Mucosa of rectum (tissue), 2 donors: ENCODE data around the gene TRIL.
A peak's percentile ranks its signal among the peaks of the same experiment; 100 is the strongest.

Experiments used
- H3K27ac ChIP-seq, 2 donors: one replicate each; pipeline ENCODE4 v1.7.0; 2013; ENCODE audit warnings: inconsistent platforms in 2 of 2, low read depth in 2 of 2, low read length in 2 of 2
- H3K27me3 ChIP-seq, 2 donors: one replicate each; pipeline ENCODE4 v1.7.0; 2013; ENCODE audit warnings: low read length in 2 of 2; ENCODE audit not compliant: control insufficient read depth in 2 of 2, insufficient read depth in 2 of 2
- H3K36me3 ChIP-seq, 2 donors: one replicate each; pipeline ENCODE4 v1.7.0; 2013; ENCODE audit warnings: low read length in 2 of 2; ENCODE audit not compliant: control insufficient read depth in 2 of 2, insufficient read depth in 2 of 2
- H3K4me1 ChIP-seq, 2 donors: one replicate each; pipeline ENCODE4 v1.7.0; 2013; ENCODE audit warnings: low read length in 2 of 2, mild to moderate bottlenecking in 1 of 2; ENCODE audit not compliant: control insufficient read depth in 2 of 2, insufficient read depth in 2 of 2
- H3K4me3 ChIP-seq, 2 donors: one replicate each; pipeline ENCODE4 v1.7.0; 2013; ENCODE audit warnings: low read length in 2 of 2
- H3K9ac ChIP-seq, 2 donors: one replicate each; pipeline ENCODE4 v1.7.0; 2013; ENCODE audit warnings: low read length in 2 of 2, low read depth in 1 of 2, mild to moderate bottlenecking in 1 of 2
- H3K9me3 ChIP-seq, 2 donors: one replicate each; pipeline ENCODE4 v1.7.0; 2013; ENCODE audit warnings: low read length in 2 of 2; ENCODE audit not compliant: control insufficient read depth in 2 of 2
- donor health status: healthy.
- donor health status: Normal muscosa, but diverticular disease.

The TRIL gene

DNA sequence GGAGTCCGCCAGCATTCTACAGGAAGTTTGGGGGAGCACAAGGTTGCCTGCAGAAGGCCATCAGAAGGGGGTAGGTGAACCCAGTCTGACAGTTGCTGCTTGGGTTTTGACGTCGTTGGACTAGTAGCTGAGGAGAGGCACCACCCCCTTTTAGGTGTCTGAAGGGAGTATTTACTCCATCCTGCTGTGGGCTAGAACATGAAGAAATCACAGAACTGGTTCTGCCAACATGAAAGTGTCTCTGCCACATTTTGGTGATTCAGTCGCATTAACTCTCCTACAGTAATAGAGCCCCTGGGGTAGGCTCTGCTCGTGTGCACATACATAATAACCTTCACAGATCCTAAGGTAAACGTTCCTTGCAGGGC, 834 bp upstream of the TRIL start:
- peak overlapping the region in 1 of 2 donors; percentile 66 for H3K4me3 ChIP-seq
- peaks cover 18 to 27% of the 10 kb centered on the region in 2 donors for H3K4me1 ChIP-seq
- peaks cover 15% of the 10 kb centered on the region in 2 donors for H3K27me3 ChIP-seq
- H3K9me3 ChIP-seq, result no peaks in the 10 kb centered on the region
- no peak overlapping the region for H3K27ac ChIP-seq
- peak overlapping the region in 1 of 2 donors; percentile 36 for H3K9ac ChIP-seq
- H3K36me3 ChIP-seq, result no peaks in the 10 kb centered on the region

DNA sequence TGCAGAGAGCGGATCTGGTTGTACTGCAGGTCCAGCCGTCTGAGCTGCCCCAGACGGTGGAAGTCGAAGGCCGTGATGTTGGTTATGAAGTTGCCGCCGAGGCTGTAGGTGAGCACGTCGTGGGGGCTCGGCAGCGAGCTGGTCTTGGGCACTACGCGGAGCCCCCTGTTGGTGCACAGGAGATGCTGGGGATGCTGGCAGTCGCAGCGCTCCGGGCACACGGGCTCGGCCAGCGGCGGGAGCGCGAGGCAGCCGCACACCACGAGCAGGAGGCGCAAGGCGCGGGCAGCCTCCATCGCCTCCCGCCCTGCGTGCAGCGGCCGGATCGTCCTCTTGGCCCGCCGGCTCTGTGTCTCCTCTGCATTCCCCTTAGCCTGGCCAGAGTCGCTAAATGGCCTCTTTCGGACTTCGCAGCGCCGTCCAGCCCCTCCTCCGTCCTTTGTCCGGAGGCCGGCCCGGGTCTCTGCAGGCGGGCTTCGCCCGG, 337 bp downstream of the TRIL start:
- Histone ChIP-seq H3K9me3 (no peaks in the 10 kb centered on the region), H3K27me3 (peaks cover 15% of the 10 kb centered on the region in 2 donors), H3K36me3 (no peaks in the 10 kb centered on the region), H3K9ac (peak overlapping the region in 1 of 2 donors; percentile 76), H3K27ac (peak overlapping the region in 1 of 2 donors; percentile 61), H3K4me3 (peak overlapping the region; percentile 66 to 77), H3K4me1 (peaks cover 18 to 30% of the 10 kb centered on the region in 2 donors)

DNA sequence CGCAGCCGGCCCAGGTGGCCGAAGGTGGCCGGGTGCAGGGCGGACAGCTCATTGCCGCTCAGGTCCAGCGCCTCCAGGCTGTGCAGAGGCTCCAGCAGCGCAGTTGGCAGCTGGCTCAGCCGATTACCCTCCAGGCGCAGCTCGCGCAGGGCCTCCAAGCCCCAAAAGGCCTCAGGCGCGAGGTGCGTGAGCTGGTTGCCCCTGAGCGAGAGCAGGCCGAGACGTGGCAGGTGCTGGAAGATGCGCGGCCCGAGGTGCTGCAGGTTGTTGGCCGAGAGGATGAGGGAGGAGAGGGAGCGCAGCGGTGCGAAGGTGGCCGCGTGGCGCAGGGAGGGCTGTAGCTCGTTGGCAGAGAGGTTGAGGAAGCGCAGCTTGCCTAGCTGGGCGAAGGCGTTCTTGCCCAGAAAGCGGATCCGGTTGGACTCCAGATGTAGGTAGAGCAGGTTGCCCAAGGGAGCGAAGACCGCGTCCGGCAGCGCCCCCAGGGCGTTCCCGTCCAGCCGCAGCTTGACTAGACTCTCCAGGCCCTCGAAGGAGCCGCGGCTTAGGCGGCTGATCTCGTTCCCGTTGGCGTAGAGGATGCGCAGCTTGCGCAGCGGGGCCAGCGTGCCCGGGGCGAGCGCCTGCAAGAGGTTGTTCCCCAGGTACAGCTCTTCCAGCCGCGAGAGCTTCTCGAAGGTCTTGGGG, 923 bp downstream of the TRIL start:
- peak overlapping the region; percentile 66 to 77 for H3K4me3 ChIP-seq
- H3K4me1 ChIP-seq, result peaks cover 18 to 30% of the 10 kb centered on the region in 2 donors
- H3K9me3 ChIP-seq, result no peaks in the 10 kb centered on the region
- peak overlapping the region; percentile 17 to 76 for H3K9ac ChIP-seq
- no peaks in the 10 kb centered on the region for H3K36me3 ChIP-seq
- peaks cover 15% of the 10 kb centered on the region in 2 donors for H3K27me3 ChIP-seq
- H3K27ac ChIP-seq, result peak overlapping the region in 1 of 2 donors; percentile 61

GRCh38 chr7:28956608-28957063, 1.5 kb downstream of the TRIL start:
- peaks cover 15% of the 10 kb centered on the region in 2 donors for H3K27me3 ChIP-seq

DNA sequence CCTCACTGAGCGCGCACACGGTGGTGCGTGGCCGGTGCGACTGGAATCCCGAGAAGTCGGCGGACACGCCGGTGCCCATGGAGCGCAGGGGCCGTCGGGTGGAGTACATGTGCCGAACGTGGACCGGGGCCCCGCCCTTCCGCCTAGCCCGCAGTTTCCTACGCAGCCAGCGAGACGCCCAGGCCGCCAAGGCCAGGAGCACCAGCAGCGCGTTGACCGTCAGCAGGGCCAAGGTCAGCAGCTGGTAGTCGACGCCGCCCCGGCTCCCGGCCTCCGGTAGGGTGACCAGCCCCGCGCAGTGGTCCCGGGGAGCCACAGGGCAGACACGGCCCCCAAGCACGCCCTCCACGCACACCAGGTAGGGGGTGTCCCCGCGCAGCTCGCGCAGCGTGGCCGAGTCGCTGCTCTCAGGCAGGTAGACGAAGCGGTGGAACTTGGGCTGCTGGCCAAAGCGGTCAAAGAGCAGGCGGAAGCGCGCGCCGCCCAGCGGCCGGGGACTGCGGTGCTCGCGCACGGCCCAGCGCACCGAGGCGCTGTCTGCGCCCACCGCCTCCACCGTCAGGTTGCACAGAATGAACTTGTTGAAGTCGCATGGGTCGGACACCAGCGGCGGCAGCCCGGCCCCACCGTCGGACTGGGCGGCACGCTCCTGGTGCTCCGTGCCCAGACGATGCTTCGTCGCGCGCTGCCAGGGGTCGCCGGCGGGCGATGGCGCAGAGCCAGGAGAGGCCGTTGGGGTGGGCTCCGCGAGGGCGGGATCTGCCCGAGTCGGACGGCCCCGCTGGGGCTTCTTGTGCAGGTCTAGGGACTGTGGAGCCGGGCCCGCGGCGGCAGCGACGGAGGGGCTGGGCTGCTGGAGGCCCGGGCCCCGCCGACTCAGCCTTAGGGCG, 2.2 kb downstream of the TRIL start:
- Histone ChIP-seq H3K27me3 (peaks cover 15% of the 10 kb centered on the region in 2 donors), H3K4me3 (peak overlapping the region; percentile 66 to 77), H3K27ac (peak overlapping the region; percentile 57 to 76), H3K36me3 (no peaks in the 10 kb centered on the region), H3K9ac (peak overlapping the region; percentile 54 to 76), H3K9me3 (no peaks in the 10 kb centered on the region), H3K4me1 (peaks cover 18 to 30% of the 10 kb centered on the region in 2 donors)

More at GRCh38 chr7:28956608-28957063, 1.5 kb downstream of the TRIL start:
- H3K4me1 ChIP-seq, result peaks cover 18 to 30% of the 10 kb centered on the region in 2 donors
- H3K27ac ChIP-seq, result peak overlapping the region; percentile 57 to 76
- H3K36me3 ChIP-seq, result no peaks in the 10 kb centered on the region
- H3K9me3 ChIP-seq, result no peaks in the 10 kb centered on the region
- peak overlapping the region; percentile 66 to 77 for H3K4me3 ChIP-seq
- peak overlapping the region in 1 of 2 donors; percentile 76 for H3K9ac ChIP-seq

DNA sequence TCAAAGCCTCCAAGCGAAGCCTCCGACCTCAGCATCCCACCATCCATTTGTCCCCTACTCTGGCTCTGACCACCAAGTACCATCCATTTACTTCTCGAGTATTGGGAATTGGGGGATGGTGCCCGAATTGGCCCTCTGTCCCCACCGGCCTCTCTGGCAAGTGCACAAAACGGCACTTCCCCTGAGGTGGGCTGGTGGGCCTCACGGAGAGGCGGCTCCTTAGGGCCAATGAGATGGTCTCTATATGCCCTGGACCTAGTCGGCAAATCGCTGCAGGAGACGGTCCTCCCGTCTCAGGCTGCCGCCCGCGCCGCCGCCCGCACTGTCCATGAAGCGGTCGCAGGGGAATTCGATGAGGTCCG, 2.8 kb downstream of the TRIL start:
- Histone ChIP-seq H3K9ac (peak overlapping the region; percentile 54 to 76), H3K36me3 (no peaks in the 10 kb centered on the region), H3K27ac (peak overlapping the region; percentile 57 to 76), H3K4me3 (peak overlapping the region; percentile 66 to 77), H3K4me1 (peaks cover 18 to 30% of the 10 kb centered on the region in 2 donors), H3K9me3 (no peaks in the 10 kb centered on the region), H3K27me3 (peaks cover 13 to 15% of the 10 kb centered on the region in 2 donors)

GRCh38 chr7:28954946-28955345, 3.2 kb downstream of the TRIL start:
- Histone ChIP-seq H3K27me3 (peaks cover 13 to 15% of the 10 kb centered on the region in 2 donors), H3K27ac (no peak overlapping the region), H3K4me1 (peaks cover 18 to 30% of the 10 kb centered on the region in 2 donors), H3K9me3 (no peaks in the 10 kb centered on the region), H3K36me3 (no peaks in the 10 kb centered on the region), H3K9ac (no peak overlapping the region), H3K4me3 (peak overlapping the region in 1 of 2 donors; percentile 66)

DNA sequence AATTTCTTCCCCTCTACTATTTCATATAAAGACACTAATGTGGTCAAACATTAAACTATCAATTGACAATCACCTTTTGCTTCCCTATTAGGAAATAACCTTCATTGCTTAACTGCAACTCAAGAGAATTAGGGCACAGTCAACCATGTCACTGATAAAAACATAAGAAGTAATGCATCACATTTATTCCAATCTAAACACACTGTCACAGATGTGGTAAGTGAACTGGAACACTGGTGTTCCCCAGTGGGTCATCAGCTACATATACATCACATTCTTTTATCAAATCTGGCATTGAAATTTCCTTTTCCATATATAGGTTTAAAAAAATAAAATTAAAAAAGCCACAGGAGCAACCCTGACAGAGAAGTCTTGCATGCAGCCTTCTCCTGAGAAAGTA, 3.7 kb downstream of the TRIL start:
- Histone ChIP-seq H3K4me1 (peaks cover 18 to 30% of the 10 kb centered on the region in 2 donors), H3K9me3 (no peaks in the 10 kb centered on the region), H3K27ac (no peak overlapping the region), H3K36me3 (no peaks in the 10 kb centered on the region), H3K27me3 (peaks cover 13 to 15% of the 10 kb centered on the region in 2 donors), H3K9ac (no peak overlapping the region), H3K4me3 (no peak overlapping the region)

DNA sequence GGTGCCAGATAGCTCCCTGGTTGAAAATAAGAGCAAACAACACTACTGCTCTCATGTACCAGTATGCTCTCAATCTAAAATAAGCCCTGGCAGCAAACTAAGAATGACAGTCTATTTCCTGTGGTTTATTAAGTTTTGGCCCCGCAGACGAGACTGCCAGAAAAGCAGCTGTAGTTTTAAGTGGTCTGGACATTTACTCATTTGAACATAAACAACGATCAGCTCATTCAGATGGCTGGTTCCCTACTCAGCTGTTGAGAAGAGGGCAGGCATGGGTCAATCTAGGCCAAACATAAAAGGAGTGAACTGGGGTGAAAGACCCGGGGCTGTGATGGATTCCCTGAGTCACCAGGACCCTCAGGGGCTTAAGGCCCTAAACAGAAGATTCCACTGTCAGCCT, 4.5 kb downstream of the TRIL start:
- no peaks in the 10 kb centered on the region for H3K36me3 ChIP-seq
- H3K9me3 ChIP-seq, result no peaks in the 10 kb centered on the region
- no peak overlapping the region for H3K4me3 ChIP-seq
- peaks cover 18 to 28% of the 10 kb centered on the region in 2 donors for H3K4me1 ChIP-seq
- peak overlapping the region in 1 of 2 donors; percentile 7 for H3K27ac ChIP-seq
- no peak overlapping the region for H3K9ac ChIP-seq
- peaks cover 9 to 10% of the 10 kb centered on the region in 2 donors for H3K27me3 ChIP-seq

GRCh38 chr7:28942168-28942567, 16.0 kb downstream of the TRIL start:
- no peak overlapping the region for H3K4me3 ChIP-seq
- H3K27me3 ChIP-seq, result no peaks in the 10 kb centered on the region
- no peak overlapping the region for H3K9ac ChIP-seq
- no peaks in the 10 kb centered on the region for H3K36me3 ChIP-seq
- no peaks in the 10 kb centered on the region for H3K4me1 ChIP-seq
- no peak overlapping the region for H3K27ac ChIP-seq
- H3K9me3 ChIP-seq, result no peaks in the 10 kb centered on the region
